Fibroblast of lung (primary cell): ENCODE results near the gene KCNQ1OT1. TPM values are rescaled to one million over a fixed set of nuclear protein-coding genes. Genes with fewer than 3 reads are reported as not detected.

Experiments used
- DNase-seq, 2 donors: peaks; one replicate each; pipeline versions ENCODE4 v3.0.0 to v3.0.0-alpha.2; 2010; ENCODE audit warnings: low read depth in 2 of 2
- H2AFZ ChIP-seq: 2 replicates; pipeline ENCODE4 v1.5.1; 2012; ENCODE audit warnings: low read length, control low read depth, inconsistent platforms
- H3K27ac ChIP-seq: 2 replicates; pipeline ENCODE4 v1.5.1; 2011; ENCODE audit warnings: low read length, control low read depth; ENCODE audit not compliant: insufficient read depth
- H3K27me3 ChIP-seq: 2 replicates; pipeline ENCODE4 v1.5.1; 2011; ENCODE audit warnings: mild to moderate bottlenecking, low read length; ENCODE audit not compliant: control insufficient read depth, insufficient read depth
- H3K36me3 ChIP-seq: 2 replicates; pipeline ENCODE4 v1.5.1; 2011; ENCODE audit warnings: low read length; ENCODE audit not compliant: control insufficient read depth, insufficient read depth
- H3K4me1 ChIP-seq: 2 replicates; pipeline ENCODE4 v1.5.1; 2011; ENCODE audit warnings: low read length; ENCODE audit not compliant: control insufficient read depth, insufficient read depth; ENCODE audit errors: extremely low read depth
- H3K4me2 ChIP-seq: 2 replicates; pipeline ENCODE4 v1.5.1; 2011; ENCODE audit warnings: low read length, control low read depth; ENCODE audit not compliant: insufficient read depth; ENCODE audit errors: extremely low read depth
- H3K4me3 ChIP-seq, 4 experiments: fragments of 200-600 bp in 1 of 4; sonication (generic) in 1 of 4; replicated peaks in 1 of 4; 2 replicates each; pipeline ENCODE4 v1.5.1; 2011 to 2016; ENCODE audit warnings: low read length in 4 of 4, low read depth in 3 of 4, mild to moderate bottlenecking in 3 of 4, control low read depth in 2 of 4, inconsistent platforms in 1 of 4, mixed read lengths in 1 of 4; ENCODE audit not compliant: insufficient read depth in 1 of 4; ENCODE audit errors: control extremely low read depth in 1 of 4
- H3K79me2 ChIP-seq: 2 replicates; pipeline ENCODE4 v1.5.1; 2012; ENCODE audit warnings: mild to moderate bottlenecking, low read length, inconsistent platforms; ENCODE audit not compliant: control insufficient read depth, insufficient read depth
- H3K9ac ChIP-seq: 2 replicates; pipeline ENCODE4 v1.5.1; 2011; ENCODE audit warnings: mild to moderate bottlenecking, low read length, control low read depth; ENCODE audit not compliant: insufficient read depth
- H3K9me3 ChIP-seq: 2 replicates; pipeline ENCODE4 v1.5.1; 2012; ENCODE audit warnings: low read depth, low read length; ENCODE audit not compliant: control insufficient read depth, insufficient read depth
- H4K20me1 ChIP-seq: 2 replicates; pipeline ENCODE4 v1.5.1; 2011; ENCODE audit warnings: low read length; ENCODE audit not compliant: control insufficient read depth, insufficient read depth; ENCODE audit errors: extremely low read depth
- CTCF ChIP-seq, 2 donors: IDR thresholded peaks in 1 of 2; conservative IDR thresholded peaks in 1 of 2; 1 replicate in 1 of 2; 2 replicates in 1 of 2; pipeline ENCODE4 v1.5.1; 2011 to 2012; ENCODE audit warnings: low read length in 2 of 2, control low read depth in 1 of 2, inconsistent platforms in 1 of 2, low read depth in 1 of 2, mild to moderate bottlenecking in 1 of 2
- EZH2 ChIP-seq: IDR thresholded peaks from 2 replicates; pipeline ENCODE4 v1.5.1; 2012; ENCODE audit warnings: low read length, control low read depth, mild to moderate bottlenecking; ENCODE audit errors: missing control alignments
- polyA minus RNA-seq: library from RNA; depleted of rRNA, polyadenylated mRNA; stranded (reverse); fragments of >200 nt; gene quantifications from 2 replicates; pipeline ENCODE4 v1.2.3, GENCODE V29; 2011; ENCODE audit warnings: low replicate concordance
- polyA plus RNA-seq, 2 donors: library from polyadenylated mRNA; depleted of rRNA in 1 of 2; stranded (reverse) in 1 of 2; unstranded in 1 of 2; fragments of >200 nt; gene quantifications; 2 replicates each; pipeline ENCODE4 v1.2.1, GENCODE V29; 2011 to 2012; ENCODE audit warnings: missing spikeins in 1 of 2
- total RNA-seq: library from RNA; depleted of rRNA; stranded (reverse); fragments of >200 nt; gene quantifications from 2 replicates; pipeline ENCODE4 v1.2.1, GENCODE V29; 2014

The KCNQ1OT1 gene
- 1.3 and 1.8 TPM in 2 replicates for total RNA-seq
- polyA plus RNA-seq: 0.05 and 0.11 TPM in 2 replicates
- polyA plus RNA-seq (2012): 0.03 and 0.14 TPM in 2 replicates
- polyA minus RNA-seq: 1.2 and 2.9 TPM in 2 replicates

- peaks cover 2% of the 10 kb centered on the region for H3K4me1 ChIP-seq
- peak within 1 kb of the TSS; percentile 45 to 94 (median 79) for H3K4me3 ChIP-seq
- no peaks in the 10 kb centered on the region for H4K20me1 ChIP-seq
- H3K36me3 ChIP-seq: no peaks in the 10 kb centered on the region
- peaks cover 42% of the 10 kb centered on the region for H3K79me2 ChIP-seq
- peak within 1 kb of the TSS; percentile 86 for H3K9ac ChIP-seq
- H3K27me3 ChIP-seq: no peaks in the 10 kb centered on the region
- TF ChIP-seq CTCF (conservative IDR thresholded peaks at IDR 0.05 in 1 of 2, IDR thresholded peaks at IDR 0.05 in 1 of 2; ENCODE audit: low read depth in 1 of 2, low read length in 2 of 2) (no peak), EZH2 (no peak)
- no peak within 1 kb of the TSS for H2AFZ ChIP-seq
- H3K27ac ChIP-seq: peak within 1 kb of the TSS; percentile 72
- peak within 1 kb of the TSS; percentile 82 for H3K4me2 ChIP-seq
- H3K9me3 ChIP-seq: no peaks in the 10 kb centered on the region
- peak; percentile 92 to 93 for DNase-seq
Observed at GRCh38 chr11:2699531-2700414, at the start of gene KCNQ1OT1. Gene KCNQ1OT1, minus strand, starts transcription at chr11:2699994.

DNA sequence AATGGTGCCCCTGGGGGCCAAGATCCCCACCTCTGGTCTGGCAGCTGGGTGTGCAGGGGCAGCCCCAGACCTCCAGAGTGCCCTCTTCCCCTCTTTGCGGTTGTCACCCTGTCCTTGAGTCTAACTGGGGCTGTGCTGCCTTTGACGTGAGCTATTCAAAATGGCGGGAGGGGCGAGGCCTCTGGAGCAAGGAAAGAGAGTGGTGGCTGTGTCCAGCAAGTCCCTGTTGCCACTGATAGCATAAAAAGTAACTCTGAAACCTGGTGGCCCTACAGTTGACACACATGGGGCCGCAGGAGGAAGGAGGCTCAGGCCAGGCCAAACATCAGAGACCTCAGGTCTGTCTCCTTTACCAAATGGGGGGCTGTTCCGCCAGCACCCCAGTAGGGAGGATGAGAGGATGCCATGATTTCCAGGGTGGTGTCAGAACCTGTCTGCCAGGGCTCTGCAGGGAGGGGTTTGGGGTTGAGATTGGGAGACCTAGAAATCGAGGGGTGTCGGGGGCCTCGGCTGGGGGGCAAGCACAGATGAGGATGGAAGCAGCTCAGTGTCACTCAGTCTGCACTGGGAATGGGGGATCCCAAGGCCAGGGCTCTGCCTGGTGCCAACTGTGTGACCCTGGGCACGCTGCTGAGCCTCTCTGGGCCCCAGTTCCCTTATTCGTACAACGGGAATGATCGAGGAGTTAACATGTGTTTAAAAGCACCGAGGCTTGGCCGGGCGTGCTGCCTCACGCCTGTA lies 49.2 kb upstream of the KCNQ1OT1 start:
- no peak for TF ChIP-seq CTCF (conservative IDR thresholded peaks at IDR 0.05 in 1 of 2, IDR thresholded peaks at IDR 0.05 in 1 of 2; ENCODE audit: low read depth in 1 of 2, low read length in 2 of 2)
- no peak for TF ChIP-seq EZH2
- no peaks in the 10 kb centered on the region for H3K27me3 ChIP-seq
- no peaks in the 10 kb centered on the region for H3K36me3 ChIP-seq
- H3K9me3 ChIP-seq: no peaks in the 10 kb centered on the region
- H3K4me3 ChIP-seq: no peak overlapping the region
- no peak overlapping the region for H2AFZ ChIP-seq
- H3K79me2 ChIP-seq: no peaks in the 10 kb centered on the region
- H3K4me1 ChIP-seq: no peaks in the 10 kb centered on the region
- DNase-seq: no peak
- H3K27ac ChIP-seq: no peak overlapping the region
- no peak overlapping the region for H3K9ac ChIP-seq
- no peak overlapping the region for H3K4me2 ChIP-seq
- H4K20me1 ChIP-seq: no peaks in the 10 kb centered on the region
